Measurements from ENCODE around the gene SGO1.
"Not testable (repeated sequence)": the region's sequence is repeated elsewhere in the genome, so short reads cannot be mapped to it uniquely, and the experiment has no call there.

Gene SGO1
- 0.38 to 3.2 (median 1.7) reads per million in 9 experiments for total RNA-seq

- Mint-ChIP-seq H3K4me1 (ENCODE audit: low read depth in 2 of 2) (no peaks in the 10 kb centered on the region), H3K4me3 (no peak within 1 kb of the TSS), H3K36me3 (ENCODE audit: insufficient read depth) (peaks cover 3% of the 10 kb centered on the region), H3K9me3 (no peaks in the 10 kb centered on the region), H3K27ac (no peak within 1 kb of the TSS), H3K27me3 (no peaks in the 10 kb centered on the region)
- ATAC-seq (replicated peaks), result peak; percentile 95
- DNase-seq, result peak; percentile 100
These were observed at the start of gene SGO1 for GRCh38 chr3:20185679-20186599. Gene SGO1, minus strand, starts transcription at chr3:20186206. Its CDS starts 2,179 bp downstream, at chr3:20184027.

- Mint-ChIP-seq H3K4me1 (ENCODE audit: low read depth in 2 of 2) (no peaks in the 10 kb centered on the region), H3K9me3 (no peaks in the 10 kb centered on the region), H3K36me3 (ENCODE audit: insufficient read depth) (no peaks in the 10 kb centered on the region), H3K27ac (no peak overlapping the region), H3K4me3 (no peak overlapping the region), H3K27me3 (no peaks in the 10 kb centered on the region)
- DNase-seq (no peak), ATAC-seq (replicated peaks) (no peak)
These were observed 49.8 kb upstream of the SGO1 start for GRCh38 chr3:20235796-20236195.

DNA sequence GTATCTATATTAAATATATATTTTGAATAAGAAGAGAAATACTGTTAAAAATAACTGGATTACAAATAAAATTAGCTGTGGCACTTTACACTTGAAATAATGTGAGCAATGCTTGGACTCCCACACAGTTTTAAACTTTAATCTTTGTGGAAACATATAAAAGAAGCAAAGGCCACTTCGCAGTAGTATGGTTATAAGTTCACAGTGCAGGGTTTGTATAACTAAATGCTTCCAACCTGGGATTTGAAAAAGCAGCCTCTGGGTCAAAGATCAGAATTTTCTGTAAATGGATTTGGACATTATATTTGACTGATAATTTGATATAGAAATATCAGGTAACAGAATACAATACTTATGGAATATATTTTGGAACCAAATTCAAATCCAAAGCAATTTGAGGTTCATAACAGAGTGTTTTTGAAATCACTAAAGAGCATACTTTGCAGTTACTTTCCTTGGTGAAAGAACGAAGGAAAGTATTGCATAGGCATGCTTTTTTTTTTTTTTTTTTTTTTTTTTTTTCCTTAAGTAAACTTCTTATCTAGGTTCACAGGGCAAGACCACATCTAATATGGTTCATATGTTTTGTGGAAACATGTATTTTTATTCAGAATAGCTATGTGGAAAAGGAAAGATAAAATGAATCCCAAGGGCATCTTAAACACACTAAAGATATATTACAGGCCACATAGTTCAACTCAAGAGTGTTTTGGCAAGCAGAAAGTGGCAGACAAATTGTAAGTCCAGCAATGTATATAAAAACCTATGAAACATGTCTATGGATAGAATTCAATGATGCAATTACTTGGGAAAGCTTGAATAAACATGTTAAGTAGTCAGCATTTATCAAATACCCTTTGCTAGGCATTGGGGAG is 47.1 kb upstream of the SGO1 start:
- Mint-ChIP-seq H3K36me3 (ENCODE audit: insufficient read depth) (no peaks in the 10 kb centered on the region), H3K27me3 (no peaks in the 10 kb centered on the region), H3K4me3 (no peak overlapping the region), H3K4me1 (ENCODE audit: low read depth in 2 of 2) (no peaks in the 10 kb centered on the region), H3K27ac (no peak overlapping the region), H3K9me3 (no peaks in the 10 kb centered on the region)
- DNase-seq, result no peak
- no peak for ATAC-seq (replicated peaks)

- Mint-ChIP-seq H3K27me3 (no peaks in the 10 kb centered on the region), H3K9me3 (no peaks in the 10 kb centered on the region), H3K27ac (no peak overlapping the region), H3K4me3 (no peak overlapping the region), H3K36me3 (ENCODE audit: insufficient read depth) (no peaks in the 10 kb centered on the region), H3K4me1 (ENCODE audit: low read depth in 2 of 2) (no peaks in the 10 kb centered on the region)
- no peak for DNase-seq
- no peak for ATAC-seq (replicated peaks)
These were observed 44.9 kb upstream of the SGO1 start for GRCh38 chr3:20230954-20231353.

DNA sequence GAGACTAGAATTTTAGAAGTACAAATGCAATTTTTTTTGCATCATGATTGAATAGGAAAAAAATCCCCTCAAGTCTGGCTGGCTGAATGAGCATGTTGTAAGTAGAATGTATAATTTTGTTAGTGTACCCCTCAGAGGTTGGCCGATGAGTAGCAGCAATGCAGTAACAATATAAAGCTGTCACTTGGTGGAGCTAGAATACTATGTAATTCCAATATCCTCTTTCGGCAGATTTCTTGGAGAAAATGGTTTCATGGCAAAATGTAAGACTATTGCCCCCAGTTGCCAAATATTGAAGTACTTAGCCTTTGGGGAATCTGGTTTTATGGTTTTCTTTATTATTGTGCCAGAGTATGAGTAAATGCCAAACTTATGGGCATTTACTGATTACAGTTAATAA is 39.8 kb upstream of the SGO1 start:
- Mint-ChIP-seq H3K4me1 (ENCODE audit: low read depth in 2 of 2) (no peaks in the 10 kb centered on the region), H3K9me3 (no peaks in the 10 kb centered on the region), H3K27ac (no peak overlapping the region), H3K4me3 (no peak overlapping the region), H3K36me3 (ENCODE audit: insufficient read depth) (no peaks in the 10 kb centered on the region), H3K27me3 (no peaks in the 10 kb centered on the region)
- no peak for ATAC-seq (replicated peaks)
- DNase-seq, result no peak

DNA sequence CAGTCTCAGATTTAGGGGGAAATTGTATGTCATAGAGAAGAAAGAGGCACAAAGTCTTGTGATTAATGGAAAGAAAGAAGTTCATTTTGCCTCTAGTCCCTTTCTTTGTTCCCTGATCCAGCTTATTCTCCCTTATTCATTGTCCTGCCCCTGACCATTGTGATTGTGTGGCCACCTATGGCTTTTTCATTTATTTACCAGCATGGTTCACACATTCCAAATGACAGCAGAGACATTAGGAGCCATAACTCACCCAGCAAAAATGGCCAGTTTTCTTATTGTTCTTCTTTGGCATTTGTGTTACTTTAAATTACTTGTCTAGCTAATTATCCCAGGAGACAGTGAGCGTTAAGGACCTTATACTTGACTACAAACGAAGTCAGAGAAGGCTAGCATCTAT is 36.3 kb upstream of the SGO1 start:
- Mint-ChIP-seq H3K27ac (no peak overlapping the region), H3K4me3 (no peak overlapping the region), H3K27me3 (no peaks in the 10 kb centered on the region), H3K9me3 (no peaks in the 10 kb centered on the region), H3K36me3 (ENCODE audit: insufficient read depth) (no peaks in the 10 kb centered on the region), H3K4me1 (ENCODE audit: low read depth in 2 of 2) (no peaks in the 10 kb centered on the region)
- no peak for ATAC-seq (replicated peaks)
- DNase-seq, result no peak

GRCh38 chr3:20218215-20218614 is 32.2 kb upstream of the SGO1 start:
- no peak overlapping the region for H3K4me3 Mint-ChIP-seq
- ATAC-seq (replicated peaks) (no peak), DNase-seq (no peak)
- H3K27me3 Mint-ChIP-seq, result no peaks in the 10 kb centered on the region
- no peak overlapping the region for H3K27ac Mint-ChIP-seq
- H3K4me1 Mint-ChIP-seq (ENCODE audit: low read depth in 2 of 2), result no peaks in the 10 kb centered on the region
- H3K9me3 Mint-ChIP-seq, result no peaks in the 10 kb centered on the region
- H3K36me3 Mint-ChIP-seq (ENCODE audit: insufficient read depth), result no peaks in the 10 kb centered on the region

- no peak for DNase-seq
- Mint-ChIP-seq H3K27ac (no peak overlapping the region), H3K9me3 (no peaks in the 10 kb centered on the region), H3K4me1 (ENCODE audit: low read depth in 2 of 2) (no peaks in the 10 kb centered on the region), H3K27me3 (no peaks in the 10 kb centered on the region), H3K4me3 (no peak overlapping the region), H3K36me3 (ENCODE audit: insufficient read depth) (no peaks in the 10 kb centered on the region)
- ATAC-seq (replicated peaks), result no peak
These were observed 29.6 kb upstream of the SGO1 start for GRCh38 chr3:20215636-20216035.

DNA sequence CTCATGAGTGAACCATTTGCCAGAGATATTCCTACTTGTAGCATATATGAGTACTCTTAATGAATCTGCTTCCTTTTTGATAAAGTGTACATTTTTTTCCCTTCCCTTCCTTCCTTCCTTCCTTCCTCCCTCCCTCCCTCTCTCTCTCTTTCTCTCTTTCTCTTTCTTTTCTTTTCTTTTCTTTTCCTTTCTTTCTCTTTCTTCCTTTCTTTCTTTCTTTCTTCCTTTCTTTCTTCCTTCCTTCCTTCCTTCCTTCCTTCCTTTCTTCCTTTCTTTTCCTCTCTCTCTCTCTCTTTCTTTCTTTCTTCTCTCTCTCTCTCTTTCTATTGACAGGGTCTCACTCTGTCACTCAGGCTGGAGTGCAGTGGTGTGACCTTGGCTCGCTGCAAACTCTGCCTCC is 27.5 kb upstream of the SGO1 start:
- H3K27ac Mint-ChIP-seq; DNase-seq; H3K9me3 Mint-ChIP-seq; ATAC-seq (replicated peaks); H3K36me3 Mint-ChIP-seq (ENCODE audit: insufficient read depth); H3K27me3 Mint-ChIP-seq; H3K4me3 Mint-ChIP-seq; H3K4me1 Mint-ChIP-seq (ENCODE audit: low read depth in 2 of 2): not testable (repeated sequence)

DNA sequence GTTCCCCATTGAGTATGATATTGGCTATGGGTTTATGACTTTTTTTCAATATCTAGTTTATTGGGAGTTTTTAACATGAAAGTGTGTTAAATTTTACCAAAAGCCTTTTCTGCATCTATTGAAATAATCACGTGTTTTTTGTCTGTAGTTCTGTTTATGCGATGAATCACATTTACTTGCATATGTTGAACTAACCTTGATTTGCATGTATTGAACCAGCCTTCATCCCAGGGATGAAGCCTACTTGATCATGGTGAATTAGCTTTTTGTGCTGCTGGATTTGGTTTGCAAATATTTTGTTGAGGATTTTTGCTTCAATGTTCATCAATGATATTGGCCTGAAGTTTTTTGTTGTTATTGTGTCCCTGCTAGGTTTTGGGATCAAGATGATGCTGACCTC is 21.9 kb upstream of the SGO1 start:
- H3K9me3 Mint-ChIP-seq; ATAC-seq (replicated peaks); H3K36me3 Mint-ChIP-seq (ENCODE audit: insufficient read depth); DNase-seq; H3K27ac Mint-ChIP-seq; H3K4me3 Mint-ChIP-seq; H3K4me1 Mint-ChIP-seq (ENCODE audit: low read depth in 2 of 2): not testable (repeated sequence)
- peaks cover 0 to 12% of the 10 kb centered on the region in 2 donors for H3K27me3 Mint-ChIP-seq

- not testable (repeated sequence) for H3K36me3 Mint-ChIP-seq (ENCODE audit: insufficient read depth); H3K27ac Mint-ChIP-seq; H3K9me3 Mint-ChIP-seq; ATAC-seq (replicated peaks); H3K4me1 Mint-ChIP-seq (ENCODE audit: low read depth in 2 of 2); DNase-seq; H3K4me3 Mint-ChIP-seq
- H3K27me3 Mint-ChIP-seq, result peaks cover 0 to 12% of the 10 kb centered on the region in 2 donors
These were observed 19.9 kb upstream of the SGO1 start for GRCh38 chr3:20205898-20206297.

DNA sequence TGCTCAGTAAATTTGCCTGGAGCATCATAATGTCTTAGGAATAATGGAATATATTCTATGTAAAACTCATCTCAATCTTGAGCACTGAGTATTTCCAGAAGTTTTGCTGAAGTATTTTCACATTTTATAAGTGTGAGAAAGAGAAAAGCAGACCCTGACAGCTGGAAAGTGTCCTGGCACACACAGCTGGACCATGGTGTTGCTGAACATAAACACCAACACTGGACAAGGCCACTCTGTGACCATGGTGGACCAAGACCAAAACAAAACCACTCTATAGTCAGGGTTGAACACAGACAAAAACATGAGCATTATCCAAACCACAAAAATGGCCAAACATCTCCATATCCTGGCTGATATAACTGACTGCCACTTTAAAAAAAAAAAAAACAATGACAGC is 15.1 kb upstream of the SGO1 start:
- no peak for DNase-seq
- Mint-ChIP-seq H3K36me3 (ENCODE audit: insufficient read depth) (no peaks in the 10 kb centered on the region), H3K27me3 (no peaks in the 10 kb centered on the region), H3K9me3 (no peaks in the 10 kb centered on the region), H3K27ac (no peak overlapping the region), H3K4me3 (no peak overlapping the region), H3K4me1 (ENCODE audit: low read depth in 2 of 2) (peaks cover 4 to 5% of the 10 kb centered on the region in 2 donors)
- no peak for ATAC-seq (replicated peaks)

GRCh38 chr3:20197775-20198174 is 11.8 kb upstream of the SGO1 start:
- peaks cover 4 to 5% of the 10 kb centered on the region in 2 donors for H3K4me1 Mint-ChIP-seq (ENCODE audit: low read depth in 2 of 2)
- DNase-seq, result no peak
- H3K36me3 Mint-ChIP-seq (ENCODE audit: insufficient read depth), result no peaks in the 10 kb centered on the region
- H3K27ac Mint-ChIP-seq, result no peak overlapping the region
- no peak overlapping the region for H3K4me3 Mint-ChIP-seq
- ATAC-seq (replicated peaks), result no peak
- no peaks in the 10 kb centered on the region for H3K9me3 Mint-ChIP-seq
- no peaks in the 10 kb centered on the region for H3K27me3 Mint-ChIP-seq
